ENCODE measurements around the gene PLEKHG4. TPM values are rescaled to one million over a fixed set of nuclear protein-coding genes. Genes with fewer than 3 reads are reported as not detected.

The PLEKHG4 gene
- total and polyA plus RNA-seq, 10 of the 15 experiments (the other 5 are each of a cell fraction or from before 2014, with no cell fraction given), result 0.14 to 2.6 (median 0.99) TPM

- ATAC-seq, result no peak
- Histone ChIP-seq H4K20me1 (ENCODE audit: control insufficient read depth, insufficient read depth) (no peaks in the 10 kb centered on the region), H2AFZ (ENCODE audit: control insufficient read depth, low read depth, low read length) (no peak overlapping the region), H3K9ac (ENCODE audit: control insufficient read depth, insufficient read depth, low read length) (no peak overlapping the region), H3K79me2 (ENCODE audit: control insufficient read depth, insufficient read depth, low read length) (no peaks in the 10 kb centered on the region), H3K4me3 (no peak overlapping the region), H3K9me3 (replicated peaks; ENCODE audit: control insufficient read depth, insufficient read depth, low read length) (no peaks in the 10 kb centered on the region), H3K36me3 (ENCODE audit: control insufficient read depth in 2 of 2, insufficient read depth in 2 of 2, low read length in 1 of 2) (no peaks in the 10 kb centered on the region; a peak in 1 of 4 replicates), H3K27me3 (replicated peaks in 1 of 2; ENCODE audit: control insufficient read depth in 2 of 2, insufficient read depth in 2 of 2, low read length in 1 of 2) (no peaks in the 10 kb centered on the region), H3K4me2 (ENCODE audit: control insufficient read depth, insufficient read depth) (no peak overlapping the region), H3K27ac (ENCODE audit: control insufficient read depth, insufficient read depth) (no peak overlapping the region), H3K4me1 (ENCODE audit: control insufficient read depth, insufficient read depth, low read length) (no peaks in the 10 kb centered on the region)
- RAD21 ChIA-PET (ENCODE audit: unreplicated experiment), result no interaction called here
- TF ChIP-seq NRF1 (conservative IDR thresholded peaks at IDR 0.05; ENCODE audit: low read depth, low read length) (no peak), NR2F1 (conservative IDR thresholded peaks at IDR 0.05) (no peak), EP300 (IDR thresholded peaks at IDR 0.05; ENCODE audit: borderline replicate concordance in 1 of 2, control insufficient read depth in 1 of 2, low read depth in 2 of 2, low read length in 2 of 2) (no peak), CUX1 (IDR thresholded peaks at IDR 0.05; ENCODE audit: insufficient replicate concordance, low read depth, low read length) (no peak), PML (IDR thresholded peaks at IDR 0.05; ENCODE audit: low read length) (no peak), NFYB (IDR thresholded peaks at IDR 0.05; ENCODE audit: insufficient read depth, low read depth, low read length) (no peak), POU2F2 (IDR thresholded peaks at IDR 0.05; ENCODE audit: borderline replicate concordance, low read depth, low read length) (no peak), CBX3 (IDR thresholded peaks at IDR 0.05; ENCODE audit: borderline replicate concordance, low read depth) (no peak), RAD21 (IDR thresholded peaks at IDR 0.05; ENCODE audit: insufficient read depth, low read depth, low read length) (no peak), NFIC (IDR thresholded peaks at IDR 0.05; ENCODE audit: low read depth, low read length) (no peak)
- TF ChIP-seq, protein P1, sequence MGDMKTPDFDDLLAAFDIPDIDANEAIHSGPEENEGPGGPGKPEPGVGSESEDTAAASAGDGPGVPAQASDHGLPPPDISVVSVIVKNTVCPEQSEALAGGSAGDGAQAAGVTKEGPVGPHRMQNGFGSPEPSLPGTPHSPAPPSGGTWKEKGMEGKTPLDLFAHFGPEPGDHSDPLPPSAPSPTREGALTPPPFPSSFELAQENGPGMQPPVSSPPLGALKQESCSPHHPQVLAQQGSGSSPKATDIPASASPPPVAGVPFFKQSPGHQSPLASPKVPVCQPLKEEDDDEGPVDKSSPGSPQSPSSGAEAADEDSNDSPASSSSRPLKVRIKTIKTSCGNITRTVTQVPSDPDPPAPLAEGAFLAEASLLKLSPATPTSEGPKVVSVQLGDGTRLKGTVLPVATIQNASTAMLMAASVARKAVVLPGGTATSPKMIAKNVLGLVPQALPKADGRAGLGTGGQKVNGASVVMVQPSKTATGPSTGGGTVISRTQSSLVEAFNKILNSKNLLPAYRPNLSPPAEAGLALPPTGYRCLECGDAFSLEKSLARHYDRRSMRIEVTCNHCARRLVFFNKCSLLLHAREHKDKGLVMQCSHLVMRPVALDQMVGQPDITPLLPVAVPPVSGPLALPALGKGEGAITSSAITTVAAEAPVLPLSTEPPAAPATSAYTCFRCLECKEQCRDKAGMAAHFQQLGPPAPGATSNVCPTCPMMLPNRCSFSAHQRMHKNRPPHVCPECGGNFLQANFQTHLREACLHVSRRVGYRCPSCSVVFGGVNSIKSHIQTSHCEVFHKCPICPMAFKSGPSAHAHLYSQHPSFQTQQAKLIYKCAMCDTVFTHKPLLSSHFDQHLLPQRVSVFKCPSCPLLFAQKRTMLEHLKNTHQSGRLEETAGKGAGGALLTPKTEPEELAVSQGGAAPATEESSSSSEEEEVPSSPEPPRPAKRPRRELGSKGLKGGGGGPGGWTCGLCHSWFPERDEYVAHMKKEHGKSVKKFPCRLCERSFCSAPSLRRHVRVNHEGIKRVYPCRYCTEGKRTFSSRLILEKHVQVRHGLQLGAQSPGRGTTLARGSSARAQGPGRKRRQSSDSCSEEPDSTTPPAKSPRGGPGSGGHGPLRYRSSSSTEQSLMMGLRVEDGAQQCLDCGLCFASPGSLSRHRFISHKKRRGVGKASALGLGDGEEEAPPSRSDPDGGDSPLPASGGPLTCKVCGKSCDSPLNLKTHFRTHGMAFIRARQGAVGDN (IDR thresholded peaks at IDR 0.05), result no peak
- TF ChIP-seq, protein P2, sequence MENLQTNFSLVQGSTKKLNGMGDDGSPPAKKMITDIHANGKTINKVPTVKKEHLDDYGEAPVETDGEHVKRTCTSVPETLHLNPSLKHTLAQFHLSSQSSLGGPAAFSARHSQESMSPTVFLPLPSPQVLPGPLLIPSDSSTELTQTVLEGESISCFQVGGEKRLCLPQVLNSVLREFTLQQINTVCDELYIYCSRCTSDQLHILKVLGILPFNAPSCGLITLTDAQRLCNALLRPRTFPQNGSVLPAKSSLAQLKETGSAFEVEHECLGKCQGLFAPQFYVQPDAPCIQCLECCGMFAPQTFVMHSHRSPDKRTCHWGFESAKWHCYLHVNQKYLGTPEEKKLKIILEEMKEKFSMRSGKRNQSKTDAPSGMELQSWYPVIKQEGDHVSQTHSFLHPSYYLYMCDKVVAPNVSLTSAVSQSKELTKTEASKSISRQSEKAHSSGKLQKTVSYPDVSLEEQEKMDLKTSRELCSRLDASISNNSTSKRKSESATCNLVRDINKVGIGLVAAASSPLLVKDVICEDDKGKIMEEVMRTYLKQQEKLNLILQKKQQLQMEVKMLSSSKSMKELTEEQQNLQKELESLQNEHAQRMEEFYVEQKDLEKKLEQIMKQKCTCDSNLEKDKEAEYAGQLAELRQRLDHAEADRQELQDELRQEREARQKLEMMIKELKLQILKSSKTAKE (IDR thresholded peaks at IDR 0.05; ENCODE audit: low read depth, poor library complexity, severe bottlenecking), result no peak
- intact Hi-C loops (cut with micrococcal nuclease; ENCODE audit: unreplicated experiment) (no loop called here), in situ Hi-C loops (cut with MboI) (no loop called here)
- SMC1A ChIA-PET (ENCODE audit: uncharacterized antibody, unreplicated experiment), result no interaction called here
- no peak for FAIRE-seq
- DNase-seq (ENCODE audit: low read depth, low spot score), result no peak
- CTCF ChIA-PET, result no interaction called here
- POLR2A ChIA-PET, result no interaction called here
- WGBS (ENCODE audit: insufficient coverage, insufficient replicate concordance, low lambda C conversion rate, missing lambda C conversion rate), result 87% methylated on average over 10 of the region's 11 CpGs
- no TSS peak for BruUV-seq (replicated peaks)
Observed at GRCh38 chr16:67256701-67257230, 22.6 kb upstream of the PLEKHG4 start.
